MCF 10A (cell line): ENCODE data around the gene ERBIN. TPM values are rescaled to one million over a fixed set of nuclear protein-coding genes. Genes with fewer than 3 reads are reported as not detected.
"Not testable (repeated sequence)": the region's sequence is repeated elsewhere in the genome, so short reads cannot be mapped to it uniquely, and the experiment has no call there.

Experiments
- BruUV-seq: library from RNA; stranded (reverse); fragments of 400-500 nt; replicated peaks from 2 replicates; lab custom pipeline; 2021; lab: Mats Ljungman, UMichigan
- CTCF ChIA-PET: fragments of 300-600 bp; sonication (Branson Sonifier 250); formaldehyde crosslinking; extraction: SDS; loops from one replicate; lab custom pipeline; 2021; ENCODE audit warnings: antibody characterized with exemption, inconsistent platforms; lab: Yijun Ruan, JAX
- POLR2A ChIA-PET: fragments of 300-600, 350-650 bp; sonication (Branson Sonifier 250); formaldehyde crosslinking; extraction: SDS; loops from one replicate; lab custom pipeline; 2020; ENCODE audit warnings: antibody characterized with exemption, inconsistent platforms; lab: Yijun Ruan, JAX
- DNase-seq: peaks from one replicate; pipeline ENCODE4 v3.0.0-alpha.2; 2018; ENCODE audit not compliant: unreplicated experiment
- H3K27ac Mint-ChIP-seq: one replicate; pipeline ENCODE4 v1.8.0; 2022; ENCODE audit warnings: mild to moderate bottlenecking, low read depth, mixed read lengths; ENCODE audit not compliant: unreplicated experiment
- H3K27me3 Mint-ChIP-seq: one replicate; pipeline ENCODE4 v1.8.0; 2022; ENCODE audit warnings: mixed read lengths; ENCODE audit not compliant: insufficient read depth, unreplicated experiment
- H3K36me3 Mint-ChIP-seq: one replicate; pipeline ENCODE4 v1.8.0; 2022; ENCODE audit warnings: mild to moderate bottlenecking, moderate library complexity, mixed read lengths; ENCODE audit not compliant: insufficient read depth, unreplicated experiment
- H3K4me1 Mint-ChIP-seq: one replicate; pipeline ENCODE4 v1.8.0; 2022; ENCODE audit warnings: mixed read lengths; ENCODE audit not compliant: insufficient read depth, unreplicated experiment
- H3K4me3 Mint-ChIP-seq: one replicate; pipeline ENCODE4 v1.8.0; 2022; ENCODE audit warnings: mild to moderate bottlenecking, moderate library complexity, mixed read lengths; ENCODE audit not compliant: unreplicated experiment
- H3K9me3 Mint-ChIP-seq: one replicate; pipeline ENCODE4 v1.8.0; 2022; ENCODE audit warnings: mixed read lengths; ENCODE audit not compliant: unreplicated experiment
- intact Hi-C: fragments of 100-400 bp; cut with micrococcal nuclease; formaldehyde crosslinking; loops from 2 replicates; pipeline ENCODE4 v1.14.1; 2022
- total RNA-seq: library from RNA; stranded (reverse); gene quantifications from 2 replicates; pipeline ENCODE4 v1.2.3, GENCODE V29; 2022
- TF ChIP-seq, protein P1 (sequence below): fragments of 200-600 bp; IDR thresholded peaks from one replicate; pipeline ENCODE4 v1.8.0; 2022; ENCODE audit warnings: antibody characterized with exemption, mild to moderate bottlenecking; ENCODE audit not compliant: unreplicated experiment

The ERBIN gene
- total RNA-seq, 1 experiment from 2014 or later = 71.3 TPM

DNA sequence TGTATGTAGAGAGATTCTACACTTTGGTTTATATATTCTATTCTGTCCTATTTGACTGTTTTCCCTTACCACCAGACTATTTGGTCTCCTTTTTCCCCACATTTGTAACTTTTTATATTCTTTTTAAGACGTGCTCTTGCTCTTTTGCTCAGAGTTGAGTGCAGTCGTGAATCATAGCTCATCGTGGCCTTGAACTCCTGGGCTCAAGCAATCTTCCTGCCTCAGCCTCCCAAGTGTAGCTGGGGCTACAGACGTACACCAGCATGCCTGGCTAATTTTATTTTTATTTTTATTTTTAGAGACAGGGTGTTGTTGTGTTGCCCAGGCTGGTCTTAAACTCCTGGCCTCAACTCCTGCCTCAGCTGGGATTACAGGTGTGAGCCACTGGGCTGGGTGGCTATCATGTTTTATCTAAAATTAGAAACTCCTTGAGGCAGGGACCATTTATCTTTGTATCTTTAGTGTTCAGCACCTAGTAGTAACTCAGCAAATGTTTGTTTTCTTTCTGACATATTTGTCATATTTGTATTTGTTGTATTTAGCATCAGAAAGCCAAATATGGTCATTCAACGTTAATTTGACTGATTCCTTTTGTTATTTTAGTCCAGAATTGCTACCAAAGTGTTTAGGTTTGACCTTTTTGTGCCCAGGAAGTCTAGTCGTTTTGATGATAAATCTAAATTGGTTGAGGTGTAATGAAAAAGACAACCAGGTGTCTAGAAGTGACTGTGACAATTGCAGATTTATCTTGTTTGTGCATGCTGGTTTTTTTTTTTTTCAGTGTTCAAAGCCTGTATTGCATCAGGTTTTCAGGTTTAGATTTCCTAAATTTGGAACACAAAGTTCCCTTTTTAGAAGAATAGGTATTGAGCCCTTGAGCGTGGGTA lies 44.3 kb downstream of the ERBIN start:
- TF ChIP-seq, protein P1, sequence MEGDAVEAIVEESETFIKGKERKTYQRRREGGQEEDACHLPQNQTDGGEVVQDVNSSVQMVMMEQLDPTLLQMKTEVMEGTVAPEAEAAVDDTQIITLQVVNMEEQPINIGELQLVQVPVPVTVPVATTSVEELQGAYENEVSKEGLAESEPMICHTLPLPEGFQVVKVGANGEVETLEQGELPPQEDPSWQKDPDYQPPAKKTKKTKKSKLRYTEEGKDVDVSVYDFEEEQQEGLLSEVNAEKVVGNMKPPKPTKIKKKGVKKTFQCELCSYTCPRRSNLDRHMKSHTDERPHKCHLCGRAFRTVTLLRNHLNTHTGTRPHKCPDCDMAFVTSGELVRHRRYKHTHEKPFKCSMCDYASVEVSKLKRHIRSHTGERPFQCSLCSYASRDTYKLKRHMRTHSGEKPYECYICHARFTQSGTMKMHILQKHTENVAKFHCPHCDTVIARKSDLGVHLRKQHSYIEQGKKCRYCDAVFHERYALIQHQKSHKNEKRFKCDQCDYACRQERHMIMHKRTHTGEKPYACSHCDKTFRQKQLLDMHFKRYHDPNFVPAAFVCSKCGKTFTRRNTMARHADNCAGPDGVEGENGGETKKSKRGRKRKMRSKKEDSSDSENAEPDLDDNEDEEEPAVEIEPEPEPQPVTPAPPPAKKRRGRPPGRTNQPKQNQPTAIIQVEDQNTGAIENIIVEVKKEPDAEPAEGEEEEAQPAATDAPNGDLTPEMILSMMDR = no peak
- ChIA-PET CTCF (interaction anchor here (1.0 kb wide), 1 partner anchor 46 kb away, joined by 3 read pairs; no protein-coding TSS in a partner anchor), POLR2A (interaction anchor here (0.6 to 1.8 kb wide), 4 partner anchors 41 to 147 kb away, joined by 3 to 5 read pairs (median 4); no protein-coding TSS in a partner anchor)
- Mint-ChIP-seq H3K9me3 (no peaks in the 10 kb centered on the region), H3K36me3 (peaks cover 7% of the 10 kb centered on the region), H3K27ac (no peak overlapping the region), H3K4me1 (peaks cover 36% of the 10 kb centered on the region), H3K27me3 (no peaks in the 10 kb centered on the region), H3K4me3 (no peak overlapping the region)
- intact Hi-C loops = no loop called here
- BruUV-seq = no TSS peak
- no peak for DNase-seq

DNA sequence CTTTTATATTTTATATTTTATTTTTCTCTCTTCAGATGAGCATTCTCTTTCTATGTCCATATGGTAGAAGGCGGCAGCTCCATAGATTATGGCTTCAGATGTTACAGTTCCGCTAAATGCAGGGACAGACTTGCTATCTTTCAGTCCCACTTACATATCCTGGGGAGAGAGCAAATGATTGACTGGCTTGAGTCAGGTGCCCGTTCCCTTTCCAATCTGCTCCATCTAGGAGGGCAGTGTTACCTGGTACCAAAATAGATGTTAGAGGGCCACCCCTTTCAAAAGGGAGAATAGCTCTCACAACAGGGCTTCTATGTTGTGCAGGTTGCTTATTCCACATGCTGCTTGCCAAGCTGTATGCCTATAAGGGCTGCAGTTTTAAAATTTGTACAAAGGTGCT lies 45.3 kb downstream of the ERBIN start:
- H3K4me1 Mint-ChIP-seq = peaks cover 36% of the 10 kb centered on the region
- H3K36me3 Mint-ChIP-seq = peaks cover 7% of the 10 kb centered on the region
- no peaks in the 10 kb centered on the region for H3K27me3 Mint-ChIP-seq
- POLR2A ChIA-PET = interaction anchor here (0.7 to 1.2 kb wide), 4 partner anchors 42 to 148 kb away, joined by 3 to 4 read pairs (median 3); no protein-coding TSS in a partner anchor
- intact Hi-C loops = no loop called here
- no peaks in the 10 kb centered on the region for H3K9me3 Mint-ChIP-seq
- DNase-seq = no peak
- CTCF ChIA-PET = interaction anchor here (0.6 to 1.0 kb wide), 2 partner anchors 24 to 47 kb away, joined by 3 to 7 read pairs; no protein-coding TSS in a partner anchor
- no peak overlapping the region for H3K4me3 Mint-ChIP-seq
- TF ChIP-seq, protein P1 = no peak
- no TSS peak for BruUV-seq
- H3K27ac Mint-ChIP-seq = no peak overlapping the region

DNA sequence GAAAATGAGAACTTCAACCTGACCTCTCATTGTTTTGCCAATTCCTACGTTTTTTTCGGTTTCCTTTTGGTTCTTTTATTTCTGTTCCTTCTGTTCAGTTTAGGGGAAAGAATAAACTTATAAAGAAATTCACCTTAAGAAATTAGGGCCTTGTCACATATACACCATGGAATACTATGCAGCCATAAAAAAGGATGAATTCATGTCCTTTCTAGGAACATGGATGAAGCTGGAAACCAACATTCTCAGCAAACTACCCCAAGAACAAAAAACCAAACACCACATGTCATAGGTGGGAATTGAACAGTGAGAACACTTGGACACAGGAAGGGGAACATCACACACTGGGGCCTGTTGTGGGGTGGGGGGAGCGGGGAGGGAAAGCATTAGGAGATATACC lies 46.5 kb downstream of the ERBIN start:
- CTCF ChIA-PET = not testable (repeated sequence)

DNA sequence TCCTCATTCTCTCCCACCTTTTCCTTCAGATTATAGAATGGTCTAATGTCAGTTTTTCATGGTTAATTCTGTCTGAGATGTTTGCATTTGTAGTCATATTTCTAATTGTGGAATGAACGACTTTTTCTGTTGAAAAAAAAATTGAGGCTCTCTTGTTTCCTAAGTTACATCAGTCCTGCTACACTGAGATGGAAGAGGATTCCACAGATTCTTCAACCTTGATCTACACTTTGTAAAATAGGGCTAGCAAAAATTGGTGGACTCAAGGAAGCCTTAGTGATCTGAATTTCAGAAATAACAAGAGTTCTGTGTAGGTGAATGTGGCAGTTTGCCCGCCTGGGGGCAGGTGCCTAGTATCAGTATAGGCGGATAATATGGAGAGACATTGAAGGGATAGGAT lies 51.9 kb downstream of the ERBIN start:
- Mint-ChIP-seq H3K4me3 (no peak overlapping the region), H3K36me3 (no peaks in the 10 kb centered on the region), H3K9me3 (peaks cover 7% of the 10 kb centered on the region), H3K27me3 (no peaks in the 10 kb centered on the region), H3K4me1 (peaks cover 23% of the 10 kb centered on the region), H3K27ac (no peak overlapping the region)
- POLR2A ChIA-PET = no interaction called here
- CTCF ChIA-PET = interaction anchor here (0.7 kb wide), 1 partner anchor 43 kb away, joined by 3 read pairs; no protein-coding TSS in a partner anchor
- intact Hi-C loops = no loop called here
- no peak for DNase-seq
- BruUV-seq = no TSS peak
- TF ChIP-seq, protein P1 = no peak

More for the DNA sequence above, 46.5 kb downstream of the ERBIN start:
- BruUV-seq, H3K36me3 Mint-ChIP-seq, H3K27ac Mint-ChIP-seq, H3K4me3 Mint-ChIP-seq, DNase-seq, H3K27me3 Mint-ChIP-seq, H3K9me3 Mint-ChIP-seq, intact Hi-C loops: not testable (repeated sequence)
- POLR2A ChIA-PET = interaction anchor here (0.9 to 1.2 kb wide), 2 partner anchors 44 to 56 kb away, joined by 3 read pairs; no protein-coding TSS in a partner anchor
- peaks cover 33% of the 10 kb centered on the region for H3K4me1 Mint-ChIP-seq
